BE2C (cell line): ENCODE measurements around the gene CACTIN.
A peak's percentile ranks its signal among the peaks of the same experiment; 100 is the strongest.

ENCODE experiments used
- DNase-seq: peaks from one replicate; pipeline ENCODE4 v3.0.0-alpha.2; 2020
- H3K27me3 ChIP-seq: fragments of 250-450 bp; sonication (Bioruptor Pico); 2 replicates; pipeline ENCODE4 v1.5.1; 2020; ENCODE audit warnings: mild to moderate bottlenecking
- H3K36me3 ChIP-seq: fragments of 250-450 bp; sonication (Bioruptor Pico); 2 replicates; pipeline ENCODE4 v1.5.1; 2020; ENCODE audit warnings: mild to moderate bottlenecking
- H3K4me1 ChIP-seq: fragments of 250-450 bp; sonication (Bioruptor Pico); 2 replicates; pipeline ENCODE4 v1.5.1; 2020
- H3K4me3 ChIP-seq: 2 replicates; pipeline ENCODE4 v1.5.1; 2011; ENCODE audit warnings: low read depth, low read length
- H3K9me3 ChIP-seq: fragments of 250-450 bp; sonication (Bioruptor Pico); 2 replicates; pipeline ENCODE4 v1.5.1; 2020
- TF ChIP-seq, protein P1 (sequence below): IDR thresholded peaks from 2 replicates; pipeline ENCODE4 v1.5.1; 2012; ENCODE audit warnings: mild to moderate bottlenecking, low read depth, low read length

Gene CACTIN

GRCh38 chr19:3657395-3657769 is 30.8 kb upstream of the CACTIN start:
- H3K4me3 ChIP-seq, result no peak overlapping the region
- no peaks in the 10 kb centered on the region for H3K4me1 ChIP-seq
- DNase-seq, result no peak
- no peaks in the 10 kb centered on the region for H3K9me3 ChIP-seq
- H3K36me3 ChIP-seq, result peaks cover 6% of the 10 kb centered on the region
- H3K27me3 ChIP-seq, result no peaks in the 10 kb centered on the region
- TF ChIP-seq, protein P1, sequence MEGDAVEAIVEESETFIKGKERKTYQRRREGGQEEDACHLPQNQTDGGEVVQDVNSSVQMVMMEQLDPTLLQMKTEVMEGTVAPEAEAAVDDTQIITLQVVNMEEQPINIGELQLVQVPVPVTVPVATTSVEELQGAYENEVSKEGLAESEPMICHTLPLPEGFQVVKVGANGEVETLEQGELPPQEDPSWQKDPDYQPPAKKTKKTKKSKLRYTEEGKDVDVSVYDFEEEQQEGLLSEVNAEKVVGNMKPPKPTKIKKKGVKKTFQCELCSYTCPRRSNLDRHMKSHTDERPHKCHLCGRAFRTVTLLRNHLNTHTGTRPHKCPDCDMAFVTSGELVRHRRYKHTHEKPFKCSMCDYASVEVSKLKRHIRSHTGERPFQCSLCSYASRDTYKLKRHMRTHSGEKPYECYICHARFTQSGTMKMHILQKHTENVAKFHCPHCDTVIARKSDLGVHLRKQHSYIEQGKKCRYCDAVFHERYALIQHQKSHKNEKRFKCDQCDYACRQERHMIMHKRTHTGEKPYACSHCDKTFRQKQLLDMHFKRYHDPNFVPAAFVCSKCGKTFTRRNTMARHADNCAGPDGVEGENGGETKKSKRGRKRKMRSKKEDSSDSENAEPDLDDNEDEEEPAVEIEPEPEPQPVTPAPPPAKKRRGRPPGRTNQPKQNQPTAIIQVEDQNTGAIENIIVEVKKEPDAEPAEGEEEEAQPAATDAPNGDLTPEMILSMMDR, result no peak

DNA sequence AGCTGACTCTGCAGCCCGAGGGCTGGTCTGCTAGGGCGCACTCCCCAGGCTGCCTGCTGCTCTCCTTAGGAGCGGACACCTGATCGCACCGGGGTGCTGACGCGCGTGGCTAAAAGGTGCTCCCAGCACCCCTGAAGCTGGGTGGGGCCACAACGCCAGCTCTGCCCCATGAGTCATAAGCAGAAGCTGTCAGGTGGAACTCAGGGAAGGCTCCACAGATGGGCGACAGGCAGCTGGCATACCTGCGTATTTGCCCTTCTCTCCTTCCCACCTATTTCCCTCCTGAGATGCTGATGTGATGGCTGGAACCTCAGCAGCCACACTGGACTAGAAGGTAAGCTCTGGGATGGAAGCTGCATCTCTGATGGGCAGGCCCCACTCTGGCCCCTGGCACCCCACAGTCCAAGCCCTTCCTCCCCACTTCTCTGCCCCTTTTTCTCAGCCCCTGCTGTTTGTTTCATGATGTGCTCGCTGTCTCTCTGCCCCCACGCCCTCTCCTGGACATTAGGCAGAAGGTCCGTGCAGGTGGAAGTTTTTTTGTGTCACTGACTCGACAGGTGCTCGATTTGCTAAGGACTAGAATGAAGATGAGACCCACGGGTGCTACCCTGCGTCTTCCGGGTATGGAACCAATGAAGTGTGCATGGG is 30.3 kb upstream of the CACTIN start:
- TF ChIP-seq, protein P1, result 0 out of 2 replicates have a peak, but pooled peaks have one; percentile 3
- DNase-seq, result no peak
- Histone ChIP-seq H3K9me3 (no peaks in the 10 kb centered on the region), H3K27me3 (no peaks in the 10 kb centered on the region), H3K4me3 (no peak overlapping the region), H3K4me1 (no peaks in the 10 kb centered on the region), H3K36me3 (peaks cover 6% of the 10 kb centered on the region)

GRCh38 chr19:3656073-3656746 is 29.6 kb upstream of the CACTIN start:
- TF ChIP-seq, protein P1, result no peak
- Histone ChIP-seq H3K27me3 (no peaks in the 10 kb centered on the region), H3K9me3 (no peaks in the 10 kb centered on the region), H3K4me1 (no peaks in the 10 kb centered on the region), H3K4me3 (no peak overlapping the region), H3K36me3 (peaks cover 6% of the 10 kb centered on the region)
- DNase-seq, result no peak

GRCh38 chr19:3655402-3656072 is 28.9 kb upstream of the CACTIN start:
- Histone ChIP-seq H3K27me3 (no peaks in the 10 kb centered on the region), H3K36me3 (peaks cover 6% of the 10 kb centered on the region), H3K4me1 (no peaks in the 10 kb centered on the region), H3K4me3 (no peak overlapping the region), H3K9me3 (no peaks in the 10 kb centered on the region)
- TF ChIP-seq, protein P1, result no peak
- DNase-seq, result peak; percentile 44

GRCh38 chr19:3653865-3654513 is 27.4 kb upstream of the CACTIN start:
- DNase-seq, result peak; percentile 46
- Histone ChIP-seq H3K4me3 (no peak overlapping the region), H3K4me1 (no peaks in the 10 kb centered on the region), H3K27me3 (no peaks in the 10 kb centered on the region), H3K9me3 (no peaks in the 10 kb centered on the region), H3K36me3 (peaks cover 6% of the 10 kb centered on the region)
- TF ChIP-seq, protein P1, result peak; percentile 23; the same call in 1 of the 2 replicates
